ENCODE data around the gene EBP.
A peak's percentile ranks its signal among the peaks of the same experiment; 100 is the strongest.
"Not testable (repeated sequence)": the region's sequence is repeated elsewhere in the genome, so short reads cannot be mapped to it uniquely, and the experiment has no call there.

The EBP gene

DNA sequence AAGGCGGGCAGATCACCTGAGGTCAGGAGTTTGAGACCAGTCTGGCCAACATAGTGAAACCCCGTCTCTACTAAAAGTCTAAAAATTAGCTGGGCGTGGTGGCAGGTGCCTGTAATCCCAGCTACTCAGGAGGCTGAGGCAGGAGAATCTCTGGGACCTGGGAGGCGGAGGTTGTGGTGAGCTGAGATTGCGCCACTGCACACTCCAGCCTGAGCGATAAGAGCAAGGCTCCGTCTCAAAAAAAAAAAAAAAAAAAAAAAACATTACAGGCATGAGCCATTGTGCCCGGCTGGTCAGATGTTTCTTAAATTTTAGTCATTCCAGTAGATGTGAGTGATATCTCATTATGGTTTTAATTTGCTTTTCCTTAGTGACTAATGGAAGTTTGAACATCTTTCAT lies 4.2 kb downstream of the EBP start:
- not testable (repeated sequence) for DNase-seq (ENCODE audit: low read depth)

- DNase-seq (ENCODE audit: low read depth), result no peak
These were observed 9.1 kb downstream of the EBP start for GRCh38 chrX:48530736-48531135.

- no peak for DNase-seq (ENCODE audit: low read depth)
These were observed 9.9 kb downstream of the EBP start for GRCh38 chrX:48531358-48531959.

GRCh38 chrX:48532161-48532560 lies 10.6 kb downstream of the EBP start:
- no peak for DNase-seq (ENCODE audit: low read depth)

GRCh38 chrX:48533165-48533564 lies 11.6 kb downstream of the EBP start:
- no peak for DNase-seq (ENCODE audit: low read depth)

DNA sequence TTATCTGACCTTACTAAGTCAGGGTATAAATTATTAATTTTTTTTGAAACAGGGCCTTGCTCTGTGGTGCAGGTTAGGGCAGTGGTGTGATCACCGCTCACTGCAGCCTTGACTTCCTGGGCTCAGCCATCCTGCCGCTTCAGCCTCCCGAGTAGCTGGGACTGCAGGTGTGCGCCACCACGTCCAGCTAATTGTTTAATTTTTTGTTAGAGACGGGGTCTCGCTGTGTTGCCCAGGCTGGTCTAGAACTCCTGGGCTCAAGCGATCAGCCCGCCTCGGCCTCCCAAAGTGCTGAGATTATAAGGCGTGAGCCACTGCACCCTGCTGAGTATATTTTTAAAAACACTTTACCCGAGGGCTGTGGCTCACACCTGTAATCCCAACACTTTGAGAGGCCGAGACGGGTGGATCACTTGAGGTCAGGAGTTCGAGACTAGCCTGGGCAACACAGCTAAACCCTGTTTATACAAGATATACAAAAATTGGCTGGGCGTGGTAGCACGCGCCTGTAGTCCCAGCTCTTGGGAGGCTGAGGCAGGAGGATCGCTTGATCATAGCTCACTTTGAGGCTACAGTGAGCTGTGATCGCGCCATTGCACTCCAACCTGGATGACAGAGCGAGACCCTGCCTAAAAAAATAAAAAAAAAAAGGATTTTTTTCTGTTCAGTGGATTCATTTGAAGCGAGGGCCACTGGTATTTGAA lies 17.2 kb downstream of the EBP start:
- DNase-seq (ENCODE audit: low read depth), result no peak

DNA sequence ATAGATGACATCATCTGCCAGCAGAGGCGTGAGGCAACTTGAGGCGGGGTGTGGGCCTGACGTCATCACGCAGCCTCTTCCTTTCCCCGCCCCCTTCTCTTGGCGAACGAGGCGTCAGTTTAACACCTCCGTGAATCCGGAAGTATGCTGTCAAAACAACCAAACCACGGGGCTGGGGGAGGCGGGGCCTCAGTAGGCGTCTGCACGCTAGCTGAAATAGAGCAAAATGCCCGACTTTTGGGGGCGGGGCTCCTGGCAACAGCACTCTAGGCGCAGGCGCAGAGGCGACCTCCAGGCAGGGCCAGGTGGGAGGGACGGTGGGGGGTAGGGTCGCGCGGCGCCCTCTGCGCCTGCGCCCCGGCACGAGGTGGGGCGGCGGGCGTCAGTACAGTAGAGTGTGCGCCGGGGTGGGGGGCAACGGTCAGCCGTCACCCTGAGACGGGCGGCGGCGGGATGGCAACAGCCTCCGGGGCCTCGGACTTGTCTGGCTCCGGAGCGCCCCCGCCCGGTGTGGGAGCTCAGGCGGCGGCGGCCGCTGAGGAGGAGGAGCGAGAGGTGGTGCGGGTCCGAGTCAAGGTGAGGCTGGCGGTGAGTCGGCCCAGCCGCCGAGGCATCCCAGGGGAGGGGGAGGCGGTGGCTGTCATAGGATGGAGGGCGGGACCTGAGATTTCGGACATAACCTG lies 17.9 kb downstream of the EBP start, which contains the start of gene TBC1D25:
Gene TBC1D25 (plus strand): TSS at position 370 of the 683 bp plus-strand sequence. CDS start 84 bp downstream, at position 454.
- DNase-seq (ENCODE audit: low read depth), result peak; percentile 78

- peak; percentile 6 for DNase-seq (ENCODE audit: low read depth)
These were observed 18.4 kb downstream of the EBP start for GRCh38 chrX:48540028-48540375.

- no peak for DNase-seq (ENCODE audit: low read depth)
These were observed 18.9 kb downstream of the EBP start for GRCh38 chrX:48540480-48540879.

GRCh38 chrX:48541140-48541814 lies 19.7 kb downstream of the EBP start:
- no peak for DNase-seq (ENCODE audit: low read depth)

DNA sequence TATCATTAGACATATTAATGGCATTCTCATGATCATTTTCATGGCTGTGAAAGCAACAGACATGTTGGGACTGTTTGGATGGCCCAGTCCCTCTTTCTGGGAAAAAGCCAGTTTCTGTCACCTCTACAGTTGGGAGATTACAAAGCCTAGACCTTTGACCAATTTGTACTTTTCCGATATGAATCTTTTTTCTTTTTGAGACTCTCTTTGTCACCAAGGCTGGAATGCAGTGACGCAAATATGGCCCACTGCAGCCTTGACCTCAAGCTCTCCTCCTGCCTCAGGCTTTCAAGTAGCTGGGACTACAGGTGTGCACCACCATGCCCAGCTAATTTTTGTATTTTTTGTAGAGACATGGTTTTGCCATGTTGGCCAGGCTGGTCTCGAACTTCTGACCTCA lies 27.3 kb downstream of the EBP start:
- DNase-seq (ENCODE audit: low read depth), result no peak

- DNase-seq (ENCODE audit: low read depth), result not testable (repeated sequence)
These were observed 34.2 kb downstream of the EBP start for GRCh38 chrX:48555731-48556325.

DNA sequence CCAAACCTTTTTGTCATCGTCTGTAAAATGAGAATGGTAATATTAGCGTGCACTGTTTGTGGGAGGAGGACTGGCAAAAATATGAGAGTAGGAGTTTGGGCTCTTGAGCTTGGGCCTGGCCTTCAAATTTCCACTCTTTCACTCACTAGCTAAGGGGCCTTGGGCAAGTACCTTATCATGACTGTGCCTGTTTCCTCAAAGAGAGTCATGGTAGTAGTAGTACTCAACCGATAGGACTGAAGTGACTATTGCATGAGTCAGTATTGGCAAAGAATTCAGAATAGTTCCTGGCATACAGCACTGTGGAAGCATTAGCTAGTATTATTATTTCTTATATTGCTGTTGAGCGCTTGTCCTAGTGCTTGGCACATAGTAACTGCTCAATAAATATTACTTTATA lies 36.7 kb downstream of the EBP start:
- no peak for DNase-seq (ENCODE audit: low read depth)

GRCh38 chrX:48559636-48560035 lies 38.0 kb downstream of the EBP start:
- DNase-seq (ENCODE audit: low read depth), result no peak

- DNase-seq (ENCODE audit: low read depth), result no peak
These were observed 38.4 kb downstream of the EBP start for GRCh38 chrX:48560056-48560455.

DNA sequence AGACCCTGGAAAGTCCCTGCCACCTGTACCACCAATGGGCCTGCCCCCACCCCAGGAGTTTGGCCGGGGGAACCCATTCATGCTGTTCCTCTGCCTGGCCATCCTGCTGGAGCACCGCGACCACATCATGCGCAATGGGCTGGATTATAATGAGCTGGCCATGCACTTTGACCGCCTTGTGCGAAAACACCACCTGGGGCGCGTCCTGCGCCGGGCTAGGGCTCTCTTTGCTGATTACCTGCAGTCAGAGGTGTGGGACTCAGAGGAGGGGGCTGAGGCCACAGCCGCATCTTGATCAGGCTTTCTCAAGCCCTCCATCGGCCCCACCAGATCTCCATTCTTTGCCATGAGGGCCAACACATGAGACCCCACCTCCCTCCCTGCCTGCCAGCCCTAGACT lies 39.1 kb downstream of the EBP start:
- DNase-seq (ENCODE audit: low read depth), result no peak

DNA sequence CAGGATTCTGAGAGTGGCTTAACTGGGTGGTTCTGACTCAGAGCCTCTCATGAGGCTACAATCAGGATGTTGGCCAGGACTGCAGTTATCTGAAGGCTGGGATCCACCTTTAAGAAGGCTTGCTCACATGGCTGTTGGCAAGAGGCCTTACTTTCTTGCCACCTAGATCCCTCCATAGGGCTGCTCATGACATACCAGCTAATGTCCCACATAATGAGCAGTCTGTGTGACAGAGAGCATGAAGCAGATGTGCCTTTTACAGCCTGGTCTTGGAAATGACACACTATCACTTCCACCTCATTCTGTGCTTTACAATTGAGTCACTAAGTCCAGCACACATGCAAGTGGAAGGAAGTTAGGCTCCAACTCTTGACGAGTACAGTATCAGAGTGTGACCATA lies 48.4 kb downstream of the EBP start:
- no peak for DNase-seq (ENCODE audit: low read depth)

GRCh38 chrX:48573690-48574269 lies 52.2 kb downstream of the EBP start:
- no peak for DNase-seq (ENCODE audit: low read depth)

DNA sequence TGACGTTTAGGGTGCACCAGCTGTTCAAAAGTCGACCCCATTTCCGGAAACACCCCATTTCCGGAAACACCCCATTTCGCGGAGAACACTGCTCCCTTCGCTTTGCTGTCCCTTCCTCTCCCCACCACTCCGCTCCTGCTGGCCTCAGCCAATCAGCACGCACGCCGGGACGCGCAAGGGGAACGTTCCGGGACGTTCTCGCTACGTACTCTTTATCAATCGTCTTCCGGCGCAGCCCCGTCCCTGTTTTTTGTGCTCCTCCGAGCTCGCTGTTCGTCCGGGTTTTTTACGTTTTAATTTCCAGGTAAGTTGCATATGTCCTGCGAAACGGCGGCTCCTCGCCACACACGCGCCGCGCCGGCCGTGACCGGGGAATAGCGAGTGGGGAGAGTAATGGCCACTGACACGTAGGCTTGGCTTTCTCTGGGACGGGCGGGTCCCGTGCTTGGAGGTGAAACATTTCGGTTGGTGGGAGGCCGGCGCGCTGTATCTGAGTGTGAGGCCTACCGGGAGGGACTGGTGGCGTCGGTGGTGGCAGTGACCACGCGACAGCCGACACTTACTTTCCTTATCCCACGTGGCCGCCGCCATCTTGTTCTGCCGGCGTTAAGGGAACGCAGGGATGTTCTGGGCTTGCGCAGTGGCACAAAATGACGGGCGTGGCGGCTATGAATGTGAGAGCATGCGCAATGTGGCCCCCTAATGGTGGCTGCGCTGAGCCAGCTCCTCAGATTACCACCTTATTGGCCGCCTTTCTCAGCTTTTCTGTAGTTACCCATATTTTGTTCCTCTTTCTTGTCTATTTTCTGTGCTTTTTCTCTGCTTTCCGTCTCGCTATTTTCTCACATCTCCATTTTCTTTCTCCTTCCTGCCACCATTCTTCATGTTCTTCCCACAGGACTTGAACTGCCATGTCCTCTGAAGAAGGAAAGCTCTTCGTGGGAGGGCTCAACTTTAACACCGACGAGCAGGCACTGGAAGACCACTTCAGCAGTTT lies 53.0 kb downstream of the EBP start, which contains the start of gene RBM3:
Gene RBM3 (plus strand): TSS at position 215 of the 997 bp plus-strand sequence. CDS start 697 bp downstream, at position 912.
- DNase-seq (ENCODE audit: low read depth), result peak; percentile 54

DNA sequence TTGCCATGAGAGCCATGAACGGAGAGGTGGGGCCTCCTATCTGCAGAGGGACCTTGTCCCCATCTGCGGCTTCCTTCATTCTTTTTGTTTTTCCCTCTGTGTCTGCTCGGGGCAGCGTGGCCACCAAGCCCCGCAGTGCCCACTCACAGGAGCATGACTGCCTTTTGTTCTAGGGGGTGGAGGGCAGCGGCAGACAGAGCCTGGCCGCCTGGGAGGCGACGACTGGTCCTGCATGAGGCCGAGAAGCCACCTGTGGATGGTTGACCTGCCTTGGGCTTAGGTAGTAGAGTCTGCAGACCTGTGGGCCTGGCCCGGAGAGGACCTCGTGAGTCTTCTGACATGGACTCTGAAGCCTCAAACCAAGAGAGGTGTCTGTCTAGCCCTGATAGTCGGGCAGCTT lies 54.0 kb downstream of the EBP start:
- no peak for DNase-seq (ENCODE audit: low read depth)

GRCh38 chrX:48576108-48576507 lies 54.5 kb downstream of the EBP start:
- DNase-seq (ENCODE audit: low read depth), result no peak
